ENCODE results near the gene FAM162A.

Gene FAM162A

DNA sequence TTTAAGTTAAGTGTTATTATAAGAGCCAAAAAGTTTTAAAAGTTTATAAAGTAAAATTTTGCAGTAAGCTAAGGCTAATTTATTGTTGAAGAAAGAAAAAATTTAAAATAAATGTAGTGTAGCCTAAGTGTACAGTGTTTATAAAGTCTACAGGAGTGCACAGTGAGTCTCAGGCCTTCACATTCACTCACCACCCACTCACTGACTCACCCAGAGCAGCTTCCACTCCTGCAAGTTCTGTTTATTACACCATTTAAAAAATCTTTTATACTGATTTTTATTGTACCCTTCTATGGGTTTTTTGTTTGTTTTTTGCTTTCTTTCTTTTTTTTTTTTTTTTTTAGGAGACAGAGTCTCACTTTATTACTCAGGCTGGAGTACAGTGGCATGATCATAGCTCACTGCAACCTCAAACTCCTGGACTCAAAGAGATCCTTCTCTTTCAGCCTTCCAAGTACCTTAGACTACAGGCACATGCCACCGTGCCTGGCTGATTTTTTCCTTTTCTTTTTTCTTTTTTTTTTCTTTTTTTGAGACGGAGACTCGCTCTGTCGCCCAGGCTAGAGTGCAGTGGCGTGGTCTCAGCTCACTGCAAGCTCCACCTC lies 33.1 kb upstream of the FAM162A start:
- no peak overlapping the region for H3K27ac ChIP-seq (ENCODE audit: low read length)
- TF ChIP-seq CTCF (IDR thresholded peaks at IDR 0.05; ENCODE audit: low read depth, low read length) (no peak), EZH2phosphoT487 (IDR thresholded peaks at IDR 0.05; ENCODE audit: low read depth) (no peak)
- H3K4me3 ChIP-seq (ENCODE audit: low read length) = no peak overlapping the region
- no peaks in the 10 kb centered on the region for H3K79me2 ChIP-seq (ENCODE audit: low read length)
- H3K36me3 ChIP-seq (replicated peaks; ENCODE audit: low read depth, low read length) = no peaks in the 10 kb centered on the region
- no peak overlapping the region for H3K9ac ChIP-seq (ENCODE audit: low read length)
- no peak overlapping the region for H3K4me2 ChIP-seq (ENCODE audit: low read length)
- no peaks in the 10 kb centered on the region for H3K4me1 ChIP-seq (ENCODE audit: low read length)
- no peak overlapping the region for H2AFZ ChIP-seq (ENCODE audit: low read depth, low read length)
- no peaks in the 10 kb centered on the region for H3K9me3 ChIP-seq (ENCODE audit: insufficient read depth, low read length)
- H4K20me1 ChIP-seq (ENCODE audit: insufficient read depth, low read length) = no peaks in the 10 kb centered on the region
- no peaks in the 10 kb centered on the region for H3K27me3 ChIP-seq (ENCODE audit: low read depth, low read length)

GRCh38 chr3:122351612-122352011 lies 32.4 kb upstream of the FAM162A start:
- H3K79me2 ChIP-seq (ENCODE audit: low read length) = no peaks in the 10 kb centered on the region
- H3K4me2 ChIP-seq (ENCODE audit: low read length) = no peak overlapping the region
- no peaks in the 10 kb centered on the region for H4K20me1 ChIP-seq (ENCODE audit: insufficient read depth, low read length)
- H3K27ac ChIP-seq (ENCODE audit: low read length) = no peak overlapping the region
- no peak overlapping the region for H3K9ac ChIP-seq (ENCODE audit: low read length)
- H3K9me3 ChIP-seq (ENCODE audit: insufficient read depth, low read length) = no peaks in the 10 kb centered on the region
- no peaks in the 10 kb centered on the region for H3K27me3 ChIP-seq (ENCODE audit: low read depth, low read length)
- no peaks in the 10 kb centered on the region for H3K36me3 ChIP-seq (replicated peaks; ENCODE audit: low read depth, low read length)
- H2AFZ ChIP-seq (ENCODE audit: low read depth, low read length) = no peak overlapping the region
- no peaks in the 10 kb centered on the region for H3K4me1 ChIP-seq (ENCODE audit: low read length)
- no peak overlapping the region for H3K4me3 ChIP-seq (ENCODE audit: low read length)
- TF ChIP-seq CTCF (IDR thresholded peaks at IDR 0.05; ENCODE audit: low read depth, low read length) (no peak), EZH2phosphoT487 (IDR thresholded peaks at IDR 0.05; ENCODE audit: low read depth) (no peak)

- no peaks in the 10 kb centered on the region for H3K36me3 ChIP-seq (replicated peaks; ENCODE audit: low read depth, low read length)
- no peak overlapping the region for H3K9ac ChIP-seq (ENCODE audit: low read length)
- TF ChIP-seq CTCF (IDR thresholded peaks at IDR 0.05; ENCODE audit: low read depth, low read length) (no peak), EZH2phosphoT487 (IDR thresholded peaks at IDR 0.05; ENCODE audit: low read depth) (no peak)
- no peaks in the 10 kb centered on the region for H3K9me3 ChIP-seq (ENCODE audit: insufficient read depth, low read length)
- no peaks in the 10 kb centered on the region for H3K27me3 ChIP-seq (ENCODE audit: low read depth, low read length)
- H2AFZ ChIP-seq (ENCODE audit: low read depth, low read length) = no peak overlapping the region
- no peak overlapping the region for H3K4me3 ChIP-seq (ENCODE audit: low read length)
- H3K27ac ChIP-seq (ENCODE audit: low read length) = no peak overlapping the region
- H3K4me1 ChIP-seq (ENCODE audit: low read length) = no peaks in the 10 kb centered on the region
- no peaks in the 10 kb centered on the region for H4K20me1 ChIP-seq (ENCODE audit: insufficient read depth, low read length)
- H3K79me2 ChIP-seq (ENCODE audit: low read length) = no peaks in the 10 kb centered on the region
- H3K4me2 ChIP-seq (ENCODE audit: low read length) = no peak overlapping the region
Measured at GRCh38 chr3:122353215-122353614, 30.8 kb upstream of the FAM162A start.

DNA sequence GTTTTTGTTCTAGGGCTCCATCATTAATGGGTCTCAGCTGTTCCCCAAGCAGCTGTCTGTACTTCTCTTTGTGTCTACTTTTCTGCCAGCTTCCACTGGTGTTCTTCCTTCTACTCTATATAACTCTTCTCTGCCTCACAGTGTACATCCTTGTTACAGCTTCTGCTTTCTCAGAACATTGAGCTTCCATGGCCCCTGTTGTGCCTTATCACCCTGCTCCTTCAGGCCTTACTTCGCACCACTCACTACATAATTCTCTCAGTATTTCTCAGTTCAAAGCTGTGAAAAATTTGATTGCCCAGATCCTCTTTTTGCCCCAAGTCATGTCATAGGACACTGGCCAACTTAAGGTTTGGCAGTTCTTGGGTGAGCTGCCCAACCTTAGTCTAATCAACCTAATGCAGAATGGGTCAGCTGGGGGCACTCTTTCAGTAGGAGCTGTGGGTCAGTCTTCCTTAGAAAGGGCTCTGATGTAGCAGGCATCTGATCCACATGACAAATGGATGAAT lies 30.0 kb upstream of the FAM162A start:
- H3K79me2 ChIP-seq (ENCODE audit: low read length) = no peaks in the 10 kb centered on the region

More for the DNA sequence above, 30.0 kb upstream of the FAM162A start:
- H3K27me3 ChIP-seq (ENCODE audit: low read depth, low read length) = no peaks in the 10 kb centered on the region
- no peak overlapping the region for H3K9ac ChIP-seq (ENCODE audit: low read length)
- no peaks in the 10 kb centered on the region for H3K9me3 ChIP-seq (ENCODE audit: insufficient read depth, low read length)
- no peak overlapping the region for H3K27ac ChIP-seq (ENCODE audit: low read length)
- no peak overlapping the region for H3K4me3 ChIP-seq (ENCODE audit: low read length)
- no peak overlapping the region for H3K4me2 ChIP-seq (ENCODE audit: low read length)
- H3K4me1 ChIP-seq (ENCODE audit: low read length) = no peaks in the 10 kb centered on the region
- no peak for TF ChIP-seq CTCF (IDR thresholded peaks at IDR 0.05; ENCODE audit: low read depth, low read length)
- no peak for TF ChIP-seq EZH2phosphoT487 (IDR thresholded peaks at IDR 0.05; ENCODE audit: low read depth)
- no peak overlapping the region for H2AFZ ChIP-seq (ENCODE audit: low read depth, low read length)
- H3K36me3 ChIP-seq (replicated peaks; ENCODE audit: low read depth, low read length) = peaks cover 6% of the 10 kb centered on the region
- no peaks in the 10 kb centered on the region for H4K20me1 ChIP-seq (ENCODE audit: insufficient read depth, low read length)
